ENCODE measurements around the gene CEMIP. TPM values are rescaled to one million over a fixed set of nuclear protein-coding genes. Genes with fewer than 3 reads are reported as not detected.
"Not testable (repeated sequence)": the region's sequence is repeated elsewhere in the genome, so short reads cannot be mapped to it uniquely, and the experiment has no call there.

Gene CEMIP
- total RNA-seq, 8 experiments from 2014 or later = 0.32 to 121 (median 3.0) TPM

DNA sequence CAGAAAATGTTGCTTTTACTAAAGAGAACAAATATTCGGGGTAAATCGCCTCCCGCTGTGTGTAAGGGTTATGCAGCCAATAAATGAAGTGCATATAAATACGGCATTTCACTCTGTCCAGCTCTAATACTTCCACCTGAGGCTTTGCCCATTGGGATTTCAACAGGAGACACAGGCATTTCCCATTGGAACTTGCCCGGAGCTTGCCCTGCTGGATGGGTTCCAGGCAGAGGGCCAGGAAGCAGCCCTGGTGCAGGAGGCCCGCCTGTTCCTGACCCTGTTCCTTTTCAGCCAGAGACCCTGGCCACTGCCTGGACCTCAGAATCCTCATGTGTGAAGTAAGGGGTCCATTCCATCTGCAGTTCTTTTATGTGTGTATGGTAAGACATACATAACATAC lies 17.4 kb upstream of the CEMIP start:
- in situ Hi-C loops (cut with MboI; ENCODE audit: low pct_unique_long_range_greater_than_20kb in 2 of 9, low sequenced_read_pairs in 9 of 9, unreplicated experiment in 9 of 9) = loop anchor here in 1 of 9 experiments (25.0 kb wide), 1 partner anchor 199 kb away; no protein-coding TSS in a partner anchor
- no peaks in the 10 kb centered on the region for H3K4me1 ChIP-seq (replicated peaks in 1 of 2)
- no peak for ATAC-seq (replicated peaks in 6 of 8)
- H3K27ac ChIP-seq = no peak overlapping the region
- 73 to 100% (median 94%) methylated on average over 2 to 6 of the region's 6 CpGs; no CpG with 5 or more reads in 4 of the 10 experiments for WGBS, 10 experiments
- H3K4me3 ChIP-seq = no peak overlapping the region

DNA sequence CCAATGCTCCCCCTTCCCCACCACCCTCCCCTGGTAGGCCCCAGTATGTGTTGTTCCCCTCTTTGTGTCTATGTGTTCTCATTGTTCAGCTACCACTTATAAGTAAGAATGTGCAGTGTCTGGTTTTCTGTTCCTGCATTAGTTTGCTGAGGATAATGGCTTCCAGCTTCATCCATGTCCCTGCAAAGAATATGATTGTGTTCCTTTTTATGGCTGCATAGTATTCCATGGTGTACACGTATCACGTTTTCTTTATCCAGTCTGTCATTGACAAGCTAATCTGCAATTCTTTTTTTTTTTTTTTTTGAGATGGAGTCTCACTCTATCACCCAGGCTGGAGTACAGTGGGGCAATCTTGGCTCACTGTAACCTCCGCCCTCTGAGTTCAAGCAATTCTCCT lies 15.9 kb upstream of the CEMIP start:
- WGBS, 10 experiments = 90 to 100% (median 100%) methylated on average over 2 to 3 of the region's 3 CpGs; no CpG with 5 or more reads in 5 of the 10 experiments
- H3K4me1 ChIP-seq (replicated peaks in 1 of 2); ATAC-seq (replicated peaks in 6 of 8); H3K27ac ChIP-seq; H3K4me3 ChIP-seq: not testable (repeated sequence)
- in situ Hi-C loops (cut with MboI; ENCODE audit: low pct_unique_long_range_greater_than_20kb in 2 of 9, low sequenced_read_pairs in 9 of 9, unreplicated experiment in 9 of 9) = loop anchor here in 1 of 9 experiments (25.0 kb wide), 1 partner anchor 201 kb away; no protein-coding TSS in a partner anchor

DNA sequence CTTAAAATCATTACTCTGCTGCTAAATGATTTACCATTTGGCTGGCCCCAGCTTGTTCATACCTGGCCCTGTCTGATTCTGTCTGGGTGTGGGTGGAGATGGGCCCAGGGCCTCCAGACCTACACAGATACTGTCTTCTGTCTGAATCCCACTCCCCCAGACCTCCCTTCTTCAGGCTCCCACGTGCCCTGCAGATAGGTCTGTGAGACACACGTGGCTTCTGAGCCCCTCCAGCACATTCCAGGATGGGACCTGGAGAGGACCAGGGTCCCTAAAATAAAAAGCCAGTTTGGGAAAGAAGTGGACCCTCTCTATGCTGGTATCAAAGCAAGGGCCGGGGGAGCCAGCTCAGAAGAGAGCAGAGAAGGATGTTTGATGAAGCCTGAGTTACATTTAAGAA lies 14.6 kb upstream of the CEMIP start:
- WGBS, 10 experiments = 20 to 100% (median 82%) methylated on average over 1 to 3 of the region's 3 CpGs; no CpG with 5 or more reads in 1 of the 10 experiments
- Histone ChIP-seq H3K27ac (no peak overlapping the region), H3K4me3 (no peak overlapping the region), H3K4me1 (replicated peaks in 1 of 2) (no peaks in the 10 kb centered on the region)
- ATAC-seq (replicated peaks in 6 of 8) = peak in 1 of 8 experiments; percentile 8
- in situ Hi-C loops (cut with MboI; ENCODE audit: low pct_unique_long_range_greater_than_20kb in 2 of 9, low sequenced_read_pairs in 9 of 9, unreplicated experiment in 9 of 9) = loop anchor here in 1 of 9 experiments (25.0 kb wide), 1 partner anchor 202 kb away; no protein-coding TSS in a partner anchor

DNA sequence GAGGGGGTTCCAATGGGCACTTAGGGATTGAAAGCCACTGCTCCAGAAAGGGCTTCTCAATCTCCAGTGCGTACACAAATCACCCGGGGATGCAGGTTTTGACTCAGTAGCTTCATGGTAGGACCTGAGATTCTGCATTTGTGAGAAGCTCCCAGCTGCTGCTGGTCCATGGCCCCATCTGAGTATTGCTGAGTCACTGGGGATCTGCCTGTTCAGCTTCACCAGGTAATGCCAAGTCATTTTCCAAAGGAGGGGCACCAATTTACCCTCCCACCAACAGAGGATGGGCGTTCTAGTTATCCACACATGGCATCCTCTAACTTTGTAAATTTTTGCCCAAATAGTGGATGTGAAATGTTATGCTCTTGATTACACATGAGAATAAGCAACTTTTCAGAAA lies 12.9 kb upstream of the CEMIP start:
- ATAC-seq (replicated peaks in 6 of 8) = no peak
- WGBS, 10 experiments = 95 to 100% (median 100%) methylated on average over 1 to 3 of the region's 3 CpGs; no CpG with 5 or more reads in 6 of the 10 experiments
- Histone ChIP-seq H3K4me1 (replicated peaks in 1 of 2) (no peaks in the 10 kb centered on the region), H3K4me3 (no peak overlapping the region), H3K27ac (no peak overlapping the region)
- in situ Hi-C loops (cut with MboI; ENCODE audit: low pct_unique_long_range_greater_than_20kb in 2 of 9, low sequenced_read_pairs in 9 of 9, unreplicated experiment in 9 of 9) = loop anchor here in 1 of 9 experiments (25.0 kb wide), 1 partner anchor 204 kb away; no protein-coding TSS in a partner anchor

DNA sequence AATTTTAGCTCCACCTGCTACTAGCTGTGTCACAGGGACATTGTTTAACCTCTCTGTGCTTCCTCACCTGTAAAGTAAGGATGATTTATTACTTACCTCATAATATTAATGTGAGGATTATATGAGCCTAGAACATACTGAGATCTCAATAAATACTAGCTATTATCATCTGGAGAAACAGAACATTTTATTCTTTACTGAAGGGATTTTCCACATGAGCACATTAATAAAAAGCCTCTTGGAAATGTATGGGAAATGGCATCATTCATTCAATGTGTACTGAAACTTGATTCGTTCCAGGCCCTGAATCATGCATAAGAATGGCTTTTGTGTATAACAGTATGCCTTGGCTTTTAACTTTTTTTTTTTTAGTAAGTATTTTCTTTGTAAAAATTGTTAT lies 11.0 kb upstream of the CEMIP start:
- WGBS, 10 experiments = 29 to 100% (median 69%) methylated on average over 1 of the region's 1 CpG; no CpG with 5 or more reads in 2 of the 10 experiments
- no peak overlapping the region for H3K4me3 ChIP-seq
- in situ Hi-C loops (cut with MboI; ENCODE audit: low pct_unique_long_range_greater_than_20kb in 2 of 9, low sequenced_read_pairs in 9 of 9, unreplicated experiment in 9 of 9) = loop anchor here in 1 of 9 experiments (25.0 kb wide), 1 partner anchor 206 kb away; no protein-coding TSS in a partner anchor
- no peaks in the 10 kb centered on the region for H3K4me1 ChIP-seq (replicated peaks in 1 of 2)
- H3K27ac ChIP-seq = no peak overlapping the region
- ATAC-seq (replicated peaks in 6 of 8) = no peak

DNA sequence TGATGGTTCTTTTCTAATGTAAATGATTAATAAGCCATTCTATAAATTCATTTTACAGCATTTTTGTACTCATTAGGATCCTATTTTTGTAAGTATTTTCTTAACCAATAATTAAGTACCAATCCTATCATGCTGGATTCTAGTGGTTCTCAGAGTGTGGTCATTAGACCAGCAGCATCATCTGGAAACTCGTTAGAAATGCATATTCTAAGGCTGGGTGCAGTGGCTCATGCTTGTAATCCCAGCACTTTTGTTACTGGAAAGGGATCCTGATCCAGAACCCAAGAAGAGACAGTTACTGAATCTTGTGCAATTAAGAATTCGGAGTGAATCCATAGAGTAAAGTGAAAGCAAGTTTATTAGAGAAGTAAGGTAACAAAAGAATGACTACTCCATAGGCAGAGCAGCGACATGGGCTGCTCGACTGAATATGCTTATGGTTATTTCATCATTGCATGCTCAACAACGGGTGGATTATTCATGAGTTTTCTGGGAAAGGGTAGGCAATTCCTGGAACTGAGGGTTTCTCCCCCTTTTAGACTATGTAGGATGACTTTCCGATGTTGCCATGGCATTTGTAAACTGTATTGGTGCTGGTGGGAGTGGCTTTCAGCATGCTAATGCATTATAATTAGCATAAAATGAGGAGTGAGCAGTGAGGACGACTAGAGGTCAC lies 9.9 kb upstream of the CEMIP start:
- Histone ChIP-seq H3K27ac (no peak overlapping the region), H3K4me1 (replicated peaks in 1 of 2) (no peaks in the 10 kb centered on the region), H3K4me3 (no peak overlapping the region)
- in situ Hi-C loops (cut with MboI; ENCODE audit: low pct_unique_long_range_greater_than_20kb in 2 of 9, low sequenced_read_pairs in 9 of 9, unreplicated experiment in 9 of 9) = loop anchor here in 1 of 9 experiments (25.0 kb wide), 1 partner anchor 207 kb away; no protein-coding TSS in a partner anchor
- ATAC-seq (replicated peaks in 6 of 8) = peak in 6 of 8 experiments; percentile 19 to 82 (median 62)
- 6 to 93% (median 63%) methylated on average over 2 to 7 of the region's 7 CpGs for WGBS, 10 experiments

DNA sequence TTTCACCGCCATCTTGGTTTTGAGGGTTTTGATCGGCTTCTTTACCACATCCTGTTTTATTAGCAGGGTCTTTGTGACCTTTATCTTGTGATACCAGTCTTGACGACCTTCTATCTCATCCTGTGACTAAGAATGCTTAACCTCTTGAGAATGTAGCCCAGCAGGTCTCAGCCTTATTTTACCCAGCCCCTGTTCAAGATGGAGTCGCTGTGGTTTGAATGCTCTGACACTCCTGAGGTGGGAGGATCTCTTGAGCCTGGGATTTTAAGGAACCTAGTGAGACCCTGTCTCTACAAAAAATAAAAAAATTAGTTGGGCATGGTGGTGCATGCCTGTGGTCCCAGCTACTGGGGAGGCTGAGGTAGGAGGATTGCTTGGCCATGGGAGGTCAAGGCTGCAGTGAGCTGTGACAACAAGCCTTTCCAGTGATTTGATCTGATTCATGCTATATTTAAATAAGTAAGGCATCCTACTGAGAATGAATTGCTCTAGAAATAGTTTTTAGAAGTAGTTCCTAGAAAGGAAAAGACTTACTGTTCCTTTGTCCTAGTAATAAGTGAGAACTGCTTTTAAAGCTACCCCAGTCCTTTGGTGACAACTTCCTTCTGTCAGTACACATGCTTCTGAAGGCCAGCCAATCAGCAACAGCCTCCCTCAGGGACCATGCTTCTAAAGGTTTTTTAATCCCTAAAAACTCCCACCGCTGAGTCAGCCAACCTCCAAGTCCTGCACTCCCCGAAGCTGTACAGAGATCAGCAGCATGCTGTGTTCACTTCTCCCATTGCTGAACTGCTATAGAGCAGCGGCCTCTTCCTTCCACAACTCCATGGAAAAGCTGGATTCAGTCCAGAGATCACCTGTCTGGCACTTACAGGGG lies 9.1 kb upstream of the CEMIP start:
- Histone ChIP-seq H3K4me1 (replicated peaks in 1 of 2) (no peaks in the 10 kb centered on the region), H3K4me3 (no peak overlapping the region), H3K27ac (no peak overlapping the region)
- in situ Hi-C loops (cut with MboI; ENCODE audit: low pct_unique_long_range_greater_than_20kb in 2 of 9, low sequenced_read_pairs in 9 of 9, unreplicated experiment in 9 of 9) = loop anchor here in 3 of 9 experiments (10.0 to 25.0 kb wide), 4 partner anchors 195 to 315 kb away; no protein-coding TSS in a partner anchor
- WGBS, 10 experiments = 42 to 100% (median 89%) methylated on average over 1 to 7 of the region's 7 CpGs
- ATAC-seq (replicated peaks in 6 of 8) = no peak

DNA sequence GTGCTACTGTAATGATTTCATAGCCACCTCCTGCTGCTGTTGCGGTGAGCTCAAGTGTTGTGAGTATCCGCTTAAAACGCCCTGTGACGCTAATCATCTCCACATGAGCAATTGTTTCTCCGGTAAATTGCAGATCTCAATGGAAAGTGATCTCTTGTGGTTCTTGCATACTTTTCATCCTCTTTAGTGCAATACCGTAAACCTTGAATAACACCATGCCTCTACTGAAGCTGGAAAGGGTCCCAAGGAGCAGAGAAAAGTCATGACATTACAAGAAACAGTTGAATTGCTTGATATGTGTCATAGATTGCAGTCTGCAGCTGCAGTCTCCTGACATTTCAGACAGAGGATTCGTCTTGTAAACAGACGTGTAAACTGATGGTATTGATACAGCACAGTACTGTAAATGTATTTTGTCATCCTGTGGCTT lies 6.0 kb upstream of the CEMIP start:
- no peak overlapping the region for H3K4me3 ChIP-seq
- H3K27ac ChIP-seq = no peak overlapping the region
- in situ Hi-C loops (cut with MboI; ENCODE audit: low pct_unique_long_range_greater_than_20kb in 2 of 9, low sequenced_read_pairs in 9 of 9, unreplicated experiment in 9 of 9) = loop anchor here in 3 of 9 experiments (10.0 to 25.0 kb wide), 4 partner anchors 198 to 318 kb away; no protein-coding TSS in a partner anchor
- peak in 3 of 8 experiments; percentile 10 to 43 (median 27) for ATAC-seq (replicated peaks in 6 of 8)
- WGBS, 10 experiments = 3 to 82% (median 57%) methylated on average over 3 to 8 of the region's 8 CpGs; no CpG with 5 or more reads in 5 of the 10 experiments
- peaks cover 5 to 13% of the 10 kb centered on the region in 2 donors for H3K4me1 ChIP-seq (replicated peaks in 1 of 2)

DNA sequence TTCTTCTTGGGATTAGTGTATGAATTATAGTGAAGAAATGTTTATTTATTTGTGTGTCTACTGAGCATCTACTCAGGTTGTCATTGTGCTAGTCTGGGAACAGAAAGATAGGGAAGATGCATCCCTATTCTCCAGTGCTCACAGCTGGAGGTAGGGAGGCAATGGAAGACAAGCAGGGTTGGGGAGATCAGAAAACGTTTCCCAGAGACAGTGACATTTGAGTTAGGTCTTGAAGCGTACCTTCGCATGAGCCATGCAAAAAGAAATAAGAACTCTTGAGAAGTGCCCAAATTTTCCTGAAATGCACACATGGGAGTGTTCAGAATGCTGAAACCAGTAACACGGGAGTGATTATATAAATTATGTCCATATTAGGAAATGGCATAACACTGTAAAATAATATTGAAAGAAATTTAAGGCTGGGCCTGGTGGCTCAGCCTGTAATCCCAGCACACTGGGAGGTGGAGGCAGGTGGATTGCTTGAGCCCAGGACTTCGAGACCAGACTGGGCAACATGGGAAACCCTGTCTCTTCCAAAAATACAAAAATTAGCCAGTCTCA lies 5.3 kb upstream of the CEMIP start:
- WGBS, 10 experiments = 0 to 92% (median 67%) methylated on average over 2 to 5 of the region's 5 CpGs
- Histone ChIP-seq H3K4me1 (replicated peaks in 1 of 2) (peaks cover 5 to 13% of the 10 kb centered on the region in 2 donors), H3K27ac (no peak overlapping the region), H3K4me3 (no peak overlapping the region)
- ATAC-seq (replicated peaks in 6 of 8) = peak in 2 of 8 experiments; percentile 3 to 28
- in situ Hi-C loops (cut with MboI; ENCODE audit: low pct_unique_long_range_greater_than_20kb in 2 of 9, low sequenced_read_pairs in 9 of 9, unreplicated experiment in 9 of 9) = loop anchor here in 3 of 9 experiments (10.0 to 25.0 kb wide), 4 partner anchors 199 to 319 kb away; no protein-coding TSS in a partner anchor

DNA sequence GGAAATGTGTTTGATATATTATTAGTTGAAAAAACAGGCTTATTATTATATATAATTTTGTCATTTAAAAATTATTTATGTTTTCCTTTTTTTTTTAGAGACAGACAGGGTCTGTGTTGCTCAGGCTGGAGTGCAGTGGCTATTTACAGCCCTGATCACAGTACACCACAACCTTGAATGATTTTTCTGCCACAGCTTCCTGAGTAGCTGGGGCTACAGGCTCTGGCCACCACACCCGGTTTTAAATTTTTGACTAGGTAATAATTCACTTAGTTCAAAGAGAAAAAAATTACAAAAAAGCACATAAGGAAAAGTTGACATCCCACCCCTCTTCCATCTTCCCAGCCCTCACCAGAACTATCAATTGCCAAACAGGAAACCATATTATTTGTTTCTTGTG lies 4.7 kb upstream of the CEMIP start:
- Histone ChIP-seq H3K27ac (no peak overlapping the region), H3K4me3 (no peak overlapping the region), H3K4me1 (replicated peaks in 1 of 2) (peaks cover 5 to 13% of the 10 kb centered on the region in 2 donors)
- no peak for ATAC-seq (replicated peaks in 6 of 8)
- in situ Hi-C loops (cut with MboI; ENCODE audit: low pct_unique_long_range_greater_than_20kb in 2 of 9, low sequenced_read_pairs in 9 of 9, unreplicated experiment in 9 of 9) = loop anchor here in 3 of 9 experiments (10.0 to 25.0 kb wide), 4 partner anchors 200 to 320 kb away; no protein-coding TSS in a partner anchor
- 0 to 100% (median 67%) methylated on average over 1 of the region's 1 CpG; no CpG with 5 or more reads in 3 of the 10 experiments for WGBS, 10 experiments

DNA sequence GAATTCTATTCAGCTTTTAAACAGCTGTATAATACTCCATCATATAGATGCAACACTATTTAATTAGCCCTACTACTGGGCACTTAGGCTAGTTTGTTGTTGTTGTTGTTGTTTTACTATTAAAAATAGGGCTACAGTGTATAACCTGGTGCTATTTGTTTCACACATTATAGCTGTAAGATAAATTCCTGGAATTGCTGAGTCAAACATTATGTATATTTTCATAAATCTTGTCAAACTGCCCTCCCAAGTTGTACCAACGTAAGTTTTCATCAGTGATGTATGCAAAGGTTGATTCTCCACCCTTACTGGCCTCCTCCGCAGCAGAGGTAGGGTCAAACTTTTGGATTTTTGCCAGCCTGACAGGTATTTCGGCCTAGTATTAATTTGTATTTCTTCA lies 3.8 kb upstream of the CEMIP start:
- WGBS, 10 experiments = 79 to 100% (median 96%) methylated on average over 1 to 3 of the region's 3 CpGs
- Histone ChIP-seq H3K4me3 (no peak overlapping the region), H3K4me1 (replicated peaks in 1 of 2) (peaks cover 11 to 13% of the 10 kb centered on the region in 2 donors), H3K27ac (no peak overlapping the region)
- in situ Hi-C loops (cut with MboI; ENCODE audit: low pct_unique_long_range_greater_than_20kb in 2 of 9, low sequenced_read_pairs in 9 of 9, unreplicated experiment in 9 of 9) = loop anchor here in 5 of 9 experiments (10.0 to 25.0 kb wide), 6 partner anchors 187 to 321 kb away; no protein-coding TSS in a partner anchor
- ATAC-seq (replicated peaks in 6 of 8) = no peak

DNA sequence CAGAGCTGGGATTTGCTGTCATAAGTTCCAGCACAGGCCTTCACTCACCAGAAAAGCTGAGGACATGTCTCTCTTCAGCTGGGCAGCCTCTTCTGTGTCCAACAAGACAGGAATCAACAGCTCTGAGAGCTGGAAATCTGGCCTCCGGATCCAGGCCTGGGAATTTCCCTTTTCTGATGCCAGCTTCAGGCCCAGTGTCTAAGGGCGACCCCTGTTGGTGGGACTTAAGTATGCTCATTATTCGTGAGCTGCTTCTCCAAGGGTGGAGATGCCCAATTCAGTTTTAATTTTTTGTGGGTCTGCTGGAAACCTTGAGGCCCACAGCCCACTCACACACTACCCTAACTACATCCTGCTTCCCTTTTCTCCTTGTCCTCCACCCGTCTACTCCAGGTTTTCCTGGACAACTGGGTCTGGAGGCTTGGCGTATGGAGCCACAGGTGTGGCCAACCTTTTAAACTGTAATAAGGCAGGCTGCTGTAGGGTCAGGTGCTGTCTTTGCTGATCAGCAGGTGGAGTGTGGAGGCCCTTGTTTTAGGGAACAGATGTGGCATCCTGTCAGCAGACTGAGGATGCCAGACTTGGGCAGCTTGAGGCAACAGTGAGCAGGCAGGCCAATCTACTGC lies 2.6 kb upstream of the CEMIP start:
- no peak overlapping the region for H3K27ac ChIP-seq
- peak in 1 of 8 experiments; percentile 0 for ATAC-seq (replicated peaks in 6 of 8)
- H3K4me3 ChIP-seq = no peak overlapping the region
- in situ Hi-C loops (cut with MboI; ENCODE audit: low pct_unique_long_range_greater_than_20kb in 2 of 9, low sequenced_read_pairs in 9 of 9, unreplicated experiment in 9 of 9) = loop anchor here in 5 of 9 experiments (10.0 to 25.0 kb wide), 6 partner anchors 186 to 322 kb away; no protein-coding TSS in a partner anchor
- 0 to 63% (median 2%) methylated on average over 1 to 3 of the region's 5 CpGs; no CpG with 5 or more reads in 2 of the 10 experiments for WGBS, 10 experiments
- H3K4me1 ChIP-seq (replicated peaks in 1 of 2) = peaks cover 11 to 13% of the 10 kb centered on the region in 2 donors

Data from motor neuron (in vitro differentiated cells).